ENCODE measurements around the gene TSHZ2.

TSHZ2 gene

DNA sequence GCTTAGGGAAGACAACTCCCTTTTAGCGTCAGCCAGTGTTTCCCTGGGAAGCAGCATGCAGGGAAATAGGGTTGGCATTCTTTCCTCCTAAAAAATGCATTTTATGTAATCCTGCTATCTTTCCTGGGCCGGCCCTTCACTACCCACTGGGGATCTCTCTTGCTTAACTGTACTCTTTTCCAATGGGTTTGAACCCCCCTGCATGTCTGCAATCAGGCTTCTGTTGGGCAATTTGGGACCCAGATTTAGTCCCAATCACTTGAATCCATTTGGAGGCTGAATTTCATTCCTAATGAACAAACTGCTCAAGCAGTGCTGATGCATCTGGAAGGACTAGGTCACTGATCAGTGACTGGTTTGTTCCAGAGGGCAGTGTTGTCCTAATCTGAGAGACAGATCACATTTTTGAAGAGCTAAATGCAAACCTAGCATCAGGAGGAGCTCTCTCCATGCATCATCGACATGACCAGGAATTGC lies 152.0 kb downstream of the TSHZ2 start:
- no peak for DNase-seq

DNA sequence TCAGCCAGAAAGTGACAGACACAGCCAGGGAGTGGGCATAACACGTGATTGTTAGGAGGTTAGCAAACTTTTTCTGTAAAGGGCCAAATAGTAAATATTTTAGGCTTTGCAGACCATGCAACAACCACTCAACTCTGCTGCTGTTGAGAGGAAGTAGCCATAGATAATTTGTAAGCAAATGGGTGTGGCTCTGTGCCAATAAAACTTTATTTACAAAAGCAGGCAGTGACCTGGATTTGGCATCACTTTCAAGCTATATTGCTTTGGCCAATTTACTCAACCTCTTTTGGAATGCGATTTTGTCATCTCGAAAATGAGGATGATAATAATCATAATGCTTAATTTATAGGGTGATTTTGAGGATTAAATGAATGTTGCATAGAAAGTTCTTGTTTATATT lies 152.6 kb downstream of the TSHZ2 start:
- DNase-seq: no peak

DNA sequence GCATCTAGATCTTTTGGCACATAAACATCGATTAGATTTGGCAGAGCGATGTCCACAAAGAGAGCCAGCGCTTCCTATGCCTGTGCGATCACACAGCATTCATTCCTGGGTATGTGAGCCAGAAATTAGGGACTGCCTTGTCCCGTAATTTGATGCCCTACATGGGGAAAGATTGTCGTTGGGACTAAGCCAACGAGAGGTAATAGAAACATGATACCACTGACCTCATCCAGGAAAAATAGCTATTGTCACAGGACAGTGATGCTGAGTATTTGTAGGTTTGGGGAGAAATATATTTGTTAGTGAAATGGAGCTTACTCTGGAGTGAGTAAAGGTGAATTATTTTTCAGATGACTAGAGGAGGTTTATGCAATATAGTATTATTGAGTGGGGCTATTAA lies 154.0 kb downstream of the TSHZ2 start:
- no peak for DNase-seq

DNA sequence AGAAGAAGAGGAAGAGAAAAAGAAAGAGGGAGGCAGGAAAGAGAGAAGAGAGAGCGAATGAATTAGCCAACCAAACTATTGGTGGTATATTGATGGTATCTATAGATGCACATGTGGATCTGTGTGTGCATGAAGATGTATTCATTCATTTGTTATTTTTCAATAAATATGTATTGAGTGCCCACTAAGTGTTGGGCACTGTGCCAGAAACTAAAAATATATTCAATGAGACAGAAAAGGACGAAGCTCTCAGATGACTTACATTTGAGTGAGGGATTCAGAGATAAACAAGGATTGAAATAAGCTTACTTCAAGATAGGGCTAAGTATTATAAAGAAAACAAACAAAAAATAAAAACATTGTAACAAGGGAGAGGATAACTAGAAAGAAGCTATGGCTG lies 154.9 kb downstream of the TSHZ2 start:
- no peak for DNase-seq

DNA sequence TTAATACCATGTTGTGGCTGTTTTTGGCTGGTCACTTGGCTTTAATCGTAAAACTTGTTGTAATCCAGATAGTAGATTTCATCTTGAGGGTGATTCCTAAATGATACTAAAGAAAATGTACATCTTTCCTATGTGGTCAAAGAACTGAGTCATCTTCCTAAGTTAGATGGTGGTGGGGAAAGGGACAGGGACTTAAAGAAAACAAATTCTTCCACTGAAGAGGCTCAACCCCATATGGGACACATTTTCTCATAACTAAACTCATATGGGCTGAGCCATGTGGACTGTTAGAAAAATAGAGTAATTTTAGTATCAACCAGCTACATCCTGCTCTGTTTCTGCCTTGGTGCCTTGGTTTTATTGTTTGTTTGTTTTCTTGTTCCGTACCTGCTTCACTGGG lies 155.8 kb downstream of the TSHZ2 start:
- DNase-seq: no peak

DNA sequence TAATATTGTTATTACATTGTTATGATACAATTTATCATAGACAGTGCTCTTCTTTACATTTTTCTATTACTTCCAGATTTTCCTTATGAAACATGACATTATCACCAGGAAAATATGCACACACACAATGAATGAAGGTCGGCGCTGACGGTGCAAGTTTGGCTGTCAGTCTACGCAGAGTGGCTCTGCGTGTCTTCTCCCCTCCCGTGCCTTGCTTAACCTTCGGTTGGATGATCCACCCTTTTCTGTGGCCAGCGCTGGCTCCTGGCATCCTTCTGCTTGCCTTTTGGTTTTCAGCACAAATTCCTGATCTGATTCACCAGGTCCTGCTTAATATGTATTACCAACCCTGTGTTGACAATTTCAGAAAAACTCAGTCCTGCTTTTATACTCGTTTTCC lies 157.4 kb downstream of the TSHZ2 start:
- no peak for DNase-seq

DNA sequence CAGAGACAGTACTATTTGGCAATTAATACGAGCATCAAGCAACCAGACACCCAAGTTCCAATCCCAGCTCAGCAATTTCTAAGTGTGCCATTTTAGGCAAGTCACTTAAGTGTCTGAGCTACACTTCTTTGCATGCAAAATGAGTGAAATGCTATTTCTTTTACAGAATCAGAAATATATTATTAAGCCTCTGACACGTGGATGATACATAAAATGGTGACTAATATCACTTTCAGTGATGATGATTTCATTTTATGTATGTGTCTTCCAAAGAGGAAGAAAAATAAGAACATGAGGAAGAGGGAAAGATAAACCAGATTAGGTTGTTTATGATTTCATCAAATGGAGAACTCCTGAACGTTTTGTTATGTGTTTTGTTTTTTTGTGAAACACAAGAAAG lies 158.6 kb downstream of the TSHZ2 start:
- DNase-seq: no peak

DNA sequence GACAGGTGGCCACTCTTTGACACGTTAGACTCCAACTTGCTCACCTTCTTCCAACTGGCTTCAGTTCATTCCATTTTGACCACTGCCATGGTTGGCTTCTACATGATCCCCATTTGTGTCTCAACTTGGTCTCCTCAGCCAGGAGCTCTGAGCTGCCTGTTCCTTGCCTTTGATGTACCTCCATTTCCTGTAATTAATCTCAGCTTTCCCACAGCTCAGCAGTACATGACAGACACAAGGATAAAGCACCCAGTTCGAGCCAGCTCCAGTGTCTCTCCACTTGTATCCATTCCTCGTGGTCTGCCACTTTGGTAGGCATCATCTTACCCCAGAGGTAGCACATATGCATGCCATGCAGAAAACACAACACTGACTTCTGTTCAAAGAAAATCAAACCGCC lies 161.0 kb downstream of the TSHZ2 start:
- no peak for DNase-seq

DNA sequence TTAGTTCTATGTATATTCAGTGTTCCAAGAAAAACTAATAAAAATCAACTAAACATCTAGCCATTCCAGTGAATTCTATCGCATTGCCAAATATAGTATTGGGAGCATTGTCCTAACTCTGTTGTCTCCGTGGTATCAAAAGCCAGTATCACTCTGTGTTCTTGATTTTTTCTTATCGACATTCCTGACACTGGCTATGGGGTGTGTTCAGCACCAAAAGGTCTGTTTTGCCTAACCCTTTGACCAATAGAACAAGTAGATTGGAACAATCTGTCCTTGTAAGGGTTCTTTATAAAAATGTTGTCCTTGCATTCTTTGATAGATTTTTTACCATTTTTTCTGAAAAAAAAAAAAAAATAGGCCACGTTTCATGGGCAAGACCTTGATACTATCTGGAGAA lies 161.5 kb downstream of the TSHZ2 start:
- no peak for DNase-seq

DNA sequence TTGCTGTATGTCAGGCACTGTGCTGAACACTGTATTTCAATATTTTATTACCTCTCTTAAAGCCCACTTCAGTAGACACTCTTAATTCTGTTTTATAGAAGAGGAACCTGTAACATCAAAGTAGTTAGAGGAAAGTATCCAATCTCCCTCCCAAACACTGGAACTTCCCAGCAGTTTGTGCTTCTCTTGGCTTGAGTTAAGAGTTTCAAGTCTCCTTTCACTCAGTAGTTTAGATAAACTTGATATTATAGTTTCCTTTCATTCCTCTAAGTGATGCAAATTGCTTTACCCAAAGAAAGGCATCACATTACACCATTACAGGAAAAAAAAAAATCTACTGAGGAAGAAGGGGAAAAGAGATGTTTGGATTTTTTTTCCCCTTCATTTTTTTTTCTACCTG lies 164.3 kb downstream of the TSHZ2 start:
- DNase-seq: no peak

DNA sequence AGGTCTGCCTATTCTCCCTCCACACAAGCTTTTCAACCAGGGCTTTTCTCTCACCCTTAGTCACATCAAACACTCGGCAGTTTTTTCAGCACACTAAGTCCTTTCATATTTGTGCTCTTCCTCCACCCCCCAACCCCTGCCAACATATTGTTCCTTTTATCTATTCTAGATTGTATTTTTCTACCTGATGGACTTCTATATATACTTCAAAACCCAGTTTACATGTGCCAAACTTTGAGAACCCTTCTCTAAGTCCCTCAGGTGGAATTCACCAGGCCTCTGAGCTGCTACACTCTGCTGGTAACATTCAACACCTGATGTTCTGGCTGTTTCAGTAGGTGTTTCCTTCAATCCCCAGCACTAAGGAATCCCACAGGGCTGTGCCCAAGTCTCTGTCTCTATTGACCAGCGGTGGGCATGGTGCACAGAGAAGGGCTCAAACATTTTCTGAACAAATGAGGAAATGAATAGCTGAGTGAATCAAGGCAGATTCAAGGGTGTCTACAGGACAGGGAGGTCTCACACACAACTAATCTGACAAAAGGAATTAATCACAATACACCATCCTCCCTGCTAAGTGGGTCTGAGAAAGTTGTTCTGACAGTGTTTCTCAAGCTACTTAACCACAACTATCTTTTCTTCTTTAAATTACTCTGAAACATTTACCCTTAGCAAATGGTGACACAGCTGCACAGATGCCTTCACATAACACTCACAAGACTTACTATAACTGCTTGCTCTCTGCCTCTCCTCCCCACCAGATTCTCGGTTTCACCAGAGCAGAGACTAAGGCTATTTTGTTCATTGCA lies 166.5 kb downstream of the TSHZ2 start:
- no peak for DNase-seq

DNA sequence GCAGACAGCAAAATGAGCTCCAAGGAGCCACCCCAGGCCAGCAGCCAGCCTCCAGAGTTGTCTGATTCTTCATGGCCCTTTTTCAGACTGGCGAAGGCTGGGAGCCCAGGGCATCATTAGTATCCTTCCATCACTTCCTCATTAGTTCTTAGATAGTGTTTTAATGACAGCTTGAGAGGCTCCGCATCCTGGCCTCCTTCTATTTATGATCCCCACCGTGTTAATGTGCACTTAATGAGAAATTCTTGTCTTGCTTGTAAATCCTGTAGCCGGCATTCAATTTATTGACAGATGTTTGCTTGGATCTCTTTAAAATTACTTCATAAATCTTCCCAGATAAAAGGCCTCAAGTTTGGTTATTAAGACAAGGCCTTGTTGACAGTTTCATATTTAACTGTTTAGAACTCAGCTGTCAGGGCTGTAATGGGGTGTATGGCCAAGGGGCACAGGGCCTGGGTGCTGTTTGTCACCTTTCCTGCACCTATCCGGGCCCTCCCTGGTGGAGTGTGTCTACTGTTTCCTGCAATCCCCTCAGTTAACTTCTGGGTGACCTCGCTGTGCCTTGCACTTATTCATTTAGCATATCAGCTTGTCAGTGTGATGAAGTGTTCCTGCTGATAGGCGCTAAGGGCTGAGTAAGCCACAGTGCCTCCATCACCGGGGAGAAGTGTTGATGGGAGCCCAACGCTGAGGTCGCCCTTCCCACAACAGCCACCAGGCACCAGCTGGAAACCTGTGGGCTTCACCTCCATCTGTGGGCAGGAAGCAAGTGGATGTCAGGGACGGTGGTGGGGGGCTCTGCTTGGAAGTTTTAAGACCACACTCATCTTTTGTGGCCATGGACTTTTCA lies 169.3 kb downstream of the TSHZ2 start:
- DNase-seq: no peak

DNA sequence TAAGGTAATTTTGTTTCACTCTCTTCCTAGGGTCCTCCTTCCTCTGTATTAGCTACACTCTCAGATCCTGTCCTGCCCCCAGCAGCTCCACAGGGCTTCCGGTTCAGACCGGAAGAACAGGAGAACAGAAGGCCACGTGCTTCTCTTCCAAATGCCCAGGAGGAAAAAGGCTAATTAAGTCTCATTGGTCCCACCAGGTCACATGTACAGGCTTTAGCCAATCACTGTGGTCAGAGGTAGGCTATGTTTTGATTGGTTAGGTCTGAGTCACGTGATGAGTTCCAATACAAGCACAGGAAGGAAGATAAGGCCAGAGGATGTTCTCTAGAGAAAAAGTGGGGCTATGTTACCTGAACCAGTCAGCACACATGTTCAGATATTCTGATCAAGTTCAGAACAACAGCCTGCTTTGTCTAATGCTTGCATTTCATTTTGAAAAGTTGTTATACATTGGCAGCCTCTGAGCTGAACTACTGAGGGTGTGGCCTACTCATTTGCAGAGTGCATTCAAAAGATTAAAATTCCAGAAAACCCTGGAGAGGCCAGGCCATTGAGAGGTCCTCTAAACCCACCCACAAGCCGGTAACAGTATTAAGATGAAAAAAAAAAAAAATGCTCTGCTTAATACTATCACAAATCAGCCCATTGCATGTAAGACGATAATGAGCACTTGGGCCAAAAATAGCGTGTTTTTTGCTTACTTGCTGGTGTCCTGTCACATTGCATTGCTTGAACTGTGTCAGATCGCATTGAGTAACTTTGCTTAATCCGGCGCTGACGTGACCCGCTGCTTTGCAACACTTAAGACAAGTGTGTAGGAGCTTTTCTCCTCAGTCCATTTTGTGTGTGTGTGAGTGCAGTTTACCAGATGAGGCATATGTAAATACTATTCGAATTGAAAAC lies 170.3 kb downstream of the TSHZ2 start:
- peak in 1 of 56 donors; percentile 2 for DNase-seq

DNA sequence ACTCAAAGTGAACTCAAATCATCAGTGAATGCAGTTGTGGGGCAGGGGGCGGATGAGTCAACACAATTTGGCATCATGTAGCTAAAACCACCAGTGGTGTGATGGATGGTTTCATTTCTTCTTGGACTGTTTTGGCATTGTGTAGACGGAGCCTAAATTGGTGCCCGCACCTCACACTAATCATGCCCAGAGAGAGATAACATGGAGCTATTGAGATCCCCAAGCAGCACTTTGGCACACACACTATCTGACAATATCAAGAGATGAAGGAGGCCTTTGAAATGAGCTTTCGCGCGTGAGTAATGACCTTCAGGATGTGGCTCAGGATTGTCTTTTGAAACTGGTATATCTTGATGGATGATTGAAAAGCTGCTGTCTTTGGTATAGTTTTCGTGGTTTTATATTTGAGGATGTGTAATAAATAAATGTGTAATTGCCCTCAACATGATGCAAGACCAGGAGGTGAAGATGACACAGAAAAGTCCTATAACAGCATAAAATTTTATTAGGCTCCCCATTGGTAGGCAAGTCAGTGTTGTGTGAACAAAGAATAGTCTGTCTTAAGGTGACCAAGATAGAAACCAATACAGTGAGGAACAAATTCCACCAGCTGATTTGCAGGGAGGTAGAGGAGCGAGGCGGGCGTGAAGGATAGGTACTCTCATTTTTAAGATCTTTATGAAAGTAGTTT lies 174.2 kb downstream of the TSHZ2 start:
- no peak for DNase-seq

DNA sequence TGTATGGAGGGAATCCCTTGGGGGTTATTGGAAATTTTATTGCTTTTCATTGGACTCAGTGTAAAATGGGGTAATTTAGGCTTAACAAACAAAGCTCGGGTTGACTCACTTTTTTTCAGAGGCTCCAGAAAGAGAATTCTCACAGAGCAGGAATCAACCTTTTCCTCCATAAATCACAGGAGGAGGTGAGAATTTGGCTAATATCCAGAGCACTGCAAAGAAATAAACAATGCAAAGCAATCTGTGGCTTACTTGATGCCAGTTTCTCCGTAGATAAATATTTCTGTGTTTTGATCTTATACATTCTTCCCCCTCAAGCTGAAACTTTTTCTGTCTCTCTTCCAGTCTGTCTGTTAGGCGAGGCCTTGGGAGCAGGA lies 176.6 kb downstream of the TSHZ2 start:
- no peak for DNase-seq

DNA sequence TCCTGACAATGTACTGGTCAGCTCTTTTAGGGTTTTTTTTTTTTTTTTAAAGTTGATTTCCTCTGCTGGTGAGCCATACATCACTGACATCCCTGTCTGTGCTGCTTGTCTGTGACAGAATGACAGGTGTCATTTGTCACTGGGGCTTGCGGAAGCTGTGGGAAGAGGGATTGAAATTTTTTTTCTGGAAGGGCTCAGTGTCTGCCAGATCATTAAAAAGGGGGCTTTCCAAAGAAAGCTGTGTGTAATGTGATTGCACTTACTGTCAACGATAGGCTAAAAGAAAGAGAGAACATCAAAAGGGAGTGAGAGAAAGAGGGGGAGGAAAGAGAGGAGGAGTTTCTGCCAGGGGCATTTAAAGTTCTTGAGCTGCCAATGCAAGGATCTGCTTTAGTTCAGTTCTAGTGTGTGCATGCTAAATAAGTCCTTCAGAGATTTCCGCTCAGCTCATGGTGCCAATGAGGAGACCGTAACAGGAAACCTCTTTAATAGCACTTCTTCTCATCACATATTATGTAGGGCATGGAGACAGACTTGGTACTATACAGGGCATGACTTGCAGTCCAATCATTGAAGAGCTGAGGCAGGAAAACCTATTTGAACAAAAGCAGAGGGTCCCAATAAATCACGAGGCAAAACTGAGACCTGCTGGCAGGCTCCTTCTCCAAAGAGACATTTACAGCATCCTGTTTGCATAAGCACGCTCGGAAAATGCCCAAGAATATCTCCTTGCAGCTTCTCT lies 177.2 kb downstream of the TSHZ2 start:
- no peak for DNase-seq

DNA sequence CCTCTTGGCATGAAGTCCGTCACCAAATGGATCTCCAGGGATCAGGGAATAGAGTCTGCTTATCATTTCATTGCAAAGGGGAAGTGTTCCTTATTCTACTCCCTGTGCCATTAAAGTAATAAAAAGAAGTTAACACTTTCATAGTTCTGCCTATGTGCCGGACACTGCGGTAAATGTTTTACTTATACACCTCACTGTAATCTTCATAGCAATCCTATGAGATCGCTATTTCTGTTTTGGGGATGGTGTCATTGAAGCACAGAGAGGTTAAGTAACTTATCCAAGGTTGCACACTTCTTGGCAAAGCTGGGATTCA lies 177.7 kb downstream of the TSHZ2 start:
- DNase-seq: no peak

DNA sequence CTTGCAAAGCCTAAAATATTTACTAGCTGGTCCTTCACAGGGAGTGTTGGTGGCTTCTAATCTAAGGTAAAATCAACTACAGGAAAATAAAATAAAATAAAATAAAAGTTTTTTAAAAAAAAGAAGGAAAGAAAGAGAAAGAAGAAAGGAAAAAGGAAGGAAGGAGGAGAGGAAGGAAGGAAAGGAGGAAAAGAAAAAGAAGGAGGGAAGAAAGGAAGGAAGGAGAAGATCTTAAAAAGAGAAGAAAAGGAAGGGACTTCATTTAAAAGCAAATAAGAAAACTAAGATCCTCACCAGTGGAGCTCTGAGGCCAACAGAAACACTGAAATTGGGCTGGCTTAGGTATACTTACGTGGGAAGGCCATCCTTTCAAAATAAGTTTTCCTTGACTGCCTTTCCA lies 178.4 kb downstream of the TSHZ2 start:
- no peak for DNase-seq

DNA sequence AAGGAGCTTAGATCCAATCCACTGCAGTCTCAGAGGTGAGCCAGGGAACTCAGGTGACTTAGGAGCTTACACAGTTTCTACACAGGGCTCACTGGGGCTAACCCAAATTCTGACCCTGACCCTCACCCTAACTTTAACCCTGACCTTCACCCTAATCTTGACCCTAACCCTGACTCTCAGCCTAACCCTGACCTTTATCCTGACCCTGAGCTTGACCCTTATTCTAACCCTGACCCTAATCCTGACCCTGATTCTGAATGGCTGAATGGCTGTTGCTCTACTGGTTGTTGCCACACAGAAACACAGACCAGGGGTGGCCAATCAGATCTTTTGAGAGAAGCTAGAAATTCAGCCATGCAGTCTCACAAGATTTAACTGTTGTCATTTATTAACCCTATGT lies 180.1 kb downstream of the TSHZ2 start:
- DNase-seq: no peak

DNA sequence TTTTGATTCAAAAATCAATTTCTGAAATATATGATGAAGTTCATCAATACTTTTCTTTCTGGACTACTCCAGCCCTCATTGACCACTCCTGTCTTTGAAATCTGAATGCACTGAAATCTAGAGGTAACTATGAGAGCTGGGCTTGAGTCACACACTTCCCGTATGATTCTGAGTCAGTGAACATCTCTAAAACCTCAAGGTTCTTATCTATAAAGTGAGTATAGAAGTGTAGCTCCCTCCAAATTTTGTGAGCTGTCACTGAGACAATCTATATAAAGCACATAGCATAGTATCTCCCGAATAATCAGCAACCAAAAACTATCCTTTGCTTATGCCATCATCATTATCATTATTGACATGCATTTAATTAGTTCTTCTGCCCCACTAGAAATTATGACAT lies 182.4 kb downstream of the TSHZ2 start:
- no peak for DNase-seq

All from nucleus accumbens (tissue), 56 donors.